Measurements from ENCODE around the gene OR51E2.

- TF ChIP-seq CREB1 (IDR thresholded peaks at IDR 0.05) (no peak), HDAC2 (IDR thresholded peaks at IDR 0.05; ENCODE audit: borderline replicate concordance in 1 of 2, low read depth in 2 of 2, low read length in 2 of 2) (no peak), CTCF (IDR thresholded peaks at IDR 0.05; ENCODE audit: control extremely low read depth in 1 of 3, insufficient read depth in 1 of 3, low read depth in 1 of 3, low read length in 3 of 3) (no peak), CBX5 (IDR thresholded peaks at IDR 0.05; ENCODE audit: low read depth, low read length) (no peak), RNF2 (IDR thresholded peaks at IDR 0.05; ENCODE audit: borderline replicate concordance, low read depth, low read length, missing control alignments, poor library complexity, severe bottlenecking) (no peak), RFX5 (IDR thresholded peaks at IDR 0.05; ENCODE audit: borderline replicate concordance, low read depth, low read length) (no peak), POLR2A (IDR thresholded peaks at IDR 0.05; ENCODE audit: control extremely low read depth in 1 of 2, low read depth in 2 of 2, low read length in 2 of 2) (no peak), EP300 (IDR thresholded peaks at IDR 0.05; ENCODE audit: borderline replicate concordance in 1 of 2, low read depth in 2 of 2, low read length in 2 of 2) (no peak), YY1 (IDR thresholded peaks at IDR 0.05; ENCODE audit: low read depth, low read length) (no peak), ZNF274 (IDR thresholded peaks at IDR 0.05; ENCODE audit: borderline replicate concordance, extremely low read depth, low read length) (no peak), KDM1A (IDR thresholded peaks at IDR 0.05; ENCODE audit: borderline replicate concordance, low read length) (no peak), NRF1 (IDR thresholded peaks at IDR 0.05; ENCODE audit: low read depth, low read length) (no peak), EGR1 (IDR thresholded peaks at IDR 0.05; ENCODE audit: borderline replicate concordance, low read depth, low read length) (no peak)
These were observed 55.6 kb downstream of the OR51E2 start for GRCh38 chr11:4642043-4642442.
